SU-DHL-6 (cell line): ENCODE data around the gene BEGAIN.

Experiments used
- CTCF ChIP-seq: fragments of 200-600 bp; sonication (generic); IDR thresholded peaks from one replicate; pipeline ENCODE4 v1.5.1; 2017; ENCODE audit warnings: antibody characterized with exemption, mild to moderate bottlenecking, low read length, moderate library complexity; ENCODE audit not compliant: insufficient read depth, poor library complexity, severe bottlenecking
- EZH2phosphoT487 ChIP-seq: fragments of 200-600 bp; sonication (generic), shearing (Covaris generic); conservative IDR thresholded peaks from 2 replicates; pipeline ENCODE4 v1.6.1; 2018; ENCODE audit warnings: mild to moderate bottlenecking, antibody characterized with exemption, low read length, moderate library complexity, mixed read lengths

GRCh38 chr14:100523843-100524169 lies 63.4 kb downstream of the BEGAIN start:
- TF ChIP-seq CTCF (no peak), EZH2phosphoT487 (no peak)
